IMR-90 (cell line): Measurements from ENCODE around the gene SPATA16. TPM values are rescaled to one million over a fixed set of nuclear protein-coding genes. Genes with fewer than 3 reads are reported as not detected.

Experiments
- ATAC-seq: fragments of 200-7000 bp; cut with Tn5 transposase; 2 replicates; pipeline ENCODE4 v1.9.1; 2020; ENCODE audit warnings: low read depth, mild to moderate bottlenecking, moderate library complexity
- BruUV-seq: library from RNA; stranded (reverse); fragments of 400-500 nt; replicated peaks from 2 replicates; lab custom pipeline; 2021; lab: Mats Ljungman, UMichigan
- CTCF ChIA-PET: fragments of 300-600 bp; formaldehyde crosslinking; extraction: SDS; loops from one replicate; lab custom pipeline; 2021; ENCODE audit warnings: antibody characterized with exemption; lab: Yijun Ruan, JAX
- POLR2A ChIA-PET: fragments of 300-600 bp; sonication (Branson Sonifier 250); formaldehyde crosslinking; loops from one replicate; lab custom pipeline; 2022; ENCODE audit warnings: antibody characterized with exemption; ENCODE audit not compliant: unreplicated experiment; lab: Charles Lee
- DNase-seq: peaks from one replicate; pipeline ENCODE4 v3.0.0; 2013
- H2AFZ ChIP-seq: replicated peaks from 2 replicates; pipeline ENCODE3; 2013; ENCODE audit warnings: low read length, mild to moderate bottlenecking; ENCODE audit not compliant: poor library complexity
- H2AK5ac ChIP-seq: 2 replicates; pipeline ENCODE4 v1.6.1; 2013; ENCODE audit warnings: low read depth, low read length, inconsistent platforms
- H2AK9ac ChIP-seq: replicated peaks from 2 replicates; pipeline ENCODE3; 2013; ENCODE audit warnings: mild to moderate bottlenecking, low read depth, low read length, moderate library complexity; ENCODE audit not compliant: poor library complexity
- H2BK120ac ChIP-seq: 2 replicates; pipeline ENCODE4 v1.6.1; 2013; ENCODE audit warnings: low read depth, low read length, inconsistent platforms
- H2BK15ac ChIP-seq: 3 replicates; pipeline ENCODE4 v1.6.1; 2013; ENCODE audit warnings: low read depth, low read length, inconsistent platforms
- H2BK20ac ChIP-seq: 2 replicates; pipeline ENCODE4 v1.6.1; 2013; ENCODE audit warnings: low read depth, mild to moderate bottlenecking, inconsistent platforms, low read length, moderate library complexity
- H2BK5ac ChIP-seq: 2 replicates; pipeline ENCODE4 v1.6.1; 2013; ENCODE audit warnings: mild to moderate bottlenecking, low read depth, low read length, inconsistent platforms; ENCODE audit not compliant: poor library complexity, severe bottlenecking
- H3K14ac ChIP-seq: replicated peaks from 2 replicates; pipeline ENCODE4 v1.6.1; 2013; ENCODE audit warnings: low read depth, low read length, inconsistent platforms
- H3K18ac ChIP-seq: 2 replicates; pipeline ENCODE4 v1.6.1; 2013; ENCODE audit warnings: low read depth, low read length, control low read depth
- H3K23ac ChIP-seq: 2 replicates; pipeline ENCODE4 v1.6.1; 2013; ENCODE audit warnings: low read depth, low read length, inconsistent platforms
- H3K27ac ChIP-seq: 2 replicates; pipeline ENCODE4 v1.5.1; 2013; ENCODE audit warnings: mild to moderate bottlenecking, control low read depth, low read length; ENCODE audit not compliant: insufficient read depth
- H3K27me3 ChIP-seq: 2 replicates; pipeline ENCODE4 v1.6.1; 2013; ENCODE audit warnings: low read length; ENCODE audit not compliant: control insufficient read depth, insufficient read depth
- H3K36me3 ChIP-seq: 2 replicates; pipeline ENCODE4 v1.6.1; 2013; ENCODE audit warnings: low read length, mixed read lengths; ENCODE audit not compliant: control insufficient read depth, insufficient read depth
- H3K4ac ChIP-seq: 2 replicates; pipeline ENCODE4 v1.6.1; 2013; ENCODE audit warnings: low read depth, low read length, inconsistent platforms
- H3K4me1 ChIP-seq: 2 replicates; pipeline ENCODE4 v1.6.1; 2013; ENCODE audit warnings: low read length, mixed read lengths; ENCODE audit not compliant: control insufficient read depth, insufficient read depth
- H3K4me2 ChIP-seq: 2 replicates; pipeline ENCODE4 v1.6.1; 2013; ENCODE audit warnings: low read depth, mild to moderate bottlenecking, control low read depth, low read length, moderate library complexity
- H3K4me3 ChIP-seq: 2 replicates; pipeline ENCODE4 v1.5.1; 2013; ENCODE audit warnings: low read depth, mild to moderate bottlenecking, control low read depth, low read length, moderate library complexity; ENCODE audit not compliant: insufficient read depth
- H3K56ac ChIP-seq: 2 replicates; pipeline ENCODE4 v1.6.1; 2013; ENCODE audit warnings: low read length, inconsistent platforms; ENCODE audit not compliant: insufficient read depth; ENCODE audit errors: extremely low read depth
- H3K79me1 ChIP-seq, 2 experiments: 2 replicates each; pipeline ENCODE4 v1.6.1; 2013; ENCODE audit warnings: low read length in 2 of 2, inconsistent platforms in 1 of 2, low read depth in 1 of 2
- H3K9ac ChIP-seq: 2 replicates; pipeline ENCODE4 v1.6.1; 2013; ENCODE audit warnings: low read depth, low read length, control low read depth
- H3K9me1 ChIP-seq: 2 replicates; pipeline ENCODE4 v1.6.1; 2013; ENCODE audit warnings: low read length, inconsistent platforms; ENCODE audit not compliant: insufficient read depth
- H3K9me3 ChIP-seq: 2 replicates; pipeline ENCODE4 v1.6.1; 2013; ENCODE audit warnings: low read length; ENCODE audit not compliant: control insufficient read depth, insufficient read depth
- H4K20me1 ChIP-seq: 2 replicates; pipeline ENCODE4 v1.6.1; 2013; ENCODE audit warnings: low read length, inconsistent platforms; ENCODE audit not compliant: insufficient read depth
- H4K5ac ChIP-seq: 2 replicates; pipeline ENCODE4 v1.6.1; 2013; ENCODE audit warnings: mild to moderate bottlenecking, low read depth, low read length, control low read depth
- H4K8ac ChIP-seq, 2 experiments: 2 replicates each; pipeline ENCODE4 v1.6.1; 2013; ENCODE audit warnings: low read depth in 2 of 2, low read length in 2 of 2, control low read depth in 1 of 2, inconsistent platforms in 1 of 2
- H4K91ac ChIP-seq: 2 replicates; pipeline ENCODE4 v1.6.1; 2013; ENCODE audit warnings: low read depth, low read length, inconsistent platforms; ENCODE audit not compliant: insufficient read depth
- BHLHE40 ChIP-seq: fragments of 150-350 bp; IDR thresholded peaks from 2 replicates; pipeline ENCODE4 v1.6.1; 2016; ENCODE audit warnings: mild to moderate bottlenecking, low read depth, low read length
- CEBPB ChIP-seq: IDR thresholded peaks from 2 replicates; pipeline ENCODE4 v1.6.1; 2012; ENCODE audit warnings: low read depth, low read length, improper control_type of control experiment
- CHD1 ChIP-seq: IDR thresholded peaks from 2 replicates; pipeline ENCODE4 v1.6.1; 2012; ENCODE audit warnings: low read depth, low read length, improper control_type of control experiment
- FOS ChIP-seq: fragments of 150-350 bp; IDR thresholded peaks from 2 replicates; pipeline ENCODE4 v1.6.1; 2016; ENCODE audit warnings: low read depth, low read length
- MAFK ChIP-seq: IDR thresholded peaks from 2 replicates; pipeline ENCODE4 v1.6.1; 2012; ENCODE audit warnings: low read depth, low read length, improper control_type of control experiment
- MAZ ChIP-seq: IDR thresholded peaks from 2 replicates; pipeline ENCODE4 v1.6.1; 2012; ENCODE audit warnings: low read depth, mild to moderate bottlenecking, low read length, improper control_type of control experiment, moderate library complexity, borderline replicate concordance
- MXI1 ChIP-seq: IDR thresholded peaks from 2 replicates; pipeline ENCODE4 v1.6.1; 2012; ENCODE audit warnings: low read depth, mild to moderate bottlenecking, low read length, moderate library complexity, borderline replicate concordance
- NFE2L2 ChIP-seq: fragments of 150-350 bp; IDR thresholded peaks from 2 replicates; pipeline ENCODE4 v1.6.1; 2016; ENCODE audit warnings: low read depth, mild to moderate bottlenecking, low read length
- POLR2A ChIP-seq: IDR thresholded peaks from 2 replicates; pipeline ENCODE4 v1.6.1; 2012; ENCODE audit warnings: mild to moderate bottlenecking, low read depth, low read length
- RAD21 ChIP-seq: IDR thresholded peaks from 2 replicates; pipeline ENCODE4 v1.6.1; 2012; ENCODE audit warnings: low read length, improper control_type of control experiment
- RCOR1 ChIP-seq: IDR thresholded peaks from 2 replicates; pipeline ENCODE4 v1.6.1; 2012; ENCODE audit warnings: mild to moderate bottlenecking, low read length, improper control_type of control experiment; ENCODE audit not compliant: insufficient replicate concordance
- RFX5 ChIP-seq: IDR thresholded peaks from 2 replicates; pipeline ENCODE4 v1.8.0; 2012; ENCODE audit warnings: low read depth, mild to moderate bottlenecking, low read length, moderate library complexity
- SMC3 ChIP-seq: fragments of 150-350 bp; IDR thresholded peaks from 2 replicates; pipeline ENCODE4 v1.6.1; 2016; ENCODE audit warnings: low read depth, mild to moderate bottlenecking, antibody characterized with exemption, low read length, moderate library complexity
- dilution Hi-C: fragments of 300-500 bp; cut with HindIII; formaldehyde crosslinking; loops from one replicate; pipeline ENCODE4 v1.14.3; 2018; ENCODE audit warnings: low sequenced_read_pairs; ENCODE audit not compliant: unreplicated experiment
- in situ Hi-C: fragments of 300-500 bp; cut with MboI; formaldehyde crosslinking; loops from 3 replicates; pipeline ENCODE4 v1.14.3; 2019; ENCODE audit warnings: low sequenced_read_pairs, inconsistent platforms, mixed read lengths
- intact Hi-C: fragments of 100-400 bp; cut with micrococcal nuclease; formaldehyde crosslinking; loops from 2 replicates; pipeline ENCODE4 v1.10.0; 2022
- polyA plus RNA-seq, 3 experiments: library from polyadenylated mRNA; depleted of rRNA; stranded (reverse); fragments of >200 nt; gene quantifications; 2 replicates each; pipeline ENCODE4 v1.2.3, GENCODE V29; 2012; ENCODE audit warnings: low replicate concordance in 1 of 3
- total RNA-seq: library from RNA; depleted of rRNA; stranded (reverse); fragments of >200 nt; gene quantifications from 2 replicates; pipeline ENCODE4 v1.2.3, GENCODE V29; 2012
- TF ChIP-seq, protein P1 (sequence below): conservative IDR thresholded peaks from 2 replicates; pipeline ENCODE4 v1.5.1; 2012; ENCODE audit warnings: mild to moderate bottlenecking, low read depth, low read length, improper control_type of control experiment
- TF ChIP-seq, protein P2 (sequence below): fragments of 150-350 bp; IDR thresholded peaks from 2 replicates; pipeline ENCODE4 v1.6.1; 2017; ENCODE audit warnings: mild to moderate bottlenecking, antibody characterized with exemption, low read length, low read depth
- TF ChIP-seq, protein P3 (sequence below): fragments of 150-350 bp; IDR thresholded peaks from 2 replicates; pipeline ENCODE4 v1.6.1; 2016; ENCODE audit warnings: low read depth, mild to moderate bottlenecking, low read length, moderate library complexity, borderline replicate concordance

Gene SPATA16
- total and polyA plus RNA-seq, 2 of the 4 experiments (the other 2 are of a cell fraction) = not detected

DNA sequence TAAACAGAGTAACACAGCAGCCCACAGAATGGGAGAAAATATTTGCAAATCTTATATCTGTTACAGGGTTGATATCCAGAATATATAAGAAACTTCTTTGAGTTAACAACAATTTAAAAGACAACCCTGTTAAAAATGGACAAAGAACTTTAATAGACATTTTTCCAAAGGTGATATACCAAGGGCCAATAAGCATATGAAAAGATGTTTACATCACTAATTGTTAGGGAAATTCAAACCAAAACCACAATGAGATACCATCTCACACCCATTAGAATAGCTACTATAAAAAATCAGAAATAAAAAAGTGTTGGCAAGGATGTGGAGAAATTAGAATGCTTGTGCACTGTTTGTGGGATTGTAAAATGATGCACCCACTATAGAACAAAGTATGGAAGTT is 110.8 kb downstream of the SPATA16 start:
- Histone ChIP-seq H3K27me3 (no peaks in the 10 kb centered on the region), H2BK20ac (no peak overlapping the region), H2AK5ac (no peak overlapping the region), H4K5ac (no peak overlapping the region), H3K9me1 (no peaks in the 10 kb centered on the region), H3K4ac (no peak overlapping the region), H3K4me3 (no peak overlapping the region), H3K9me3 (no peaks in the 10 kb centered on the region), H4K20me1 (no peaks in the 10 kb centered on the region), H3K56ac (no peak overlapping the region), H3K79me1 (no peaks in the 10 kb centered on the region), H3K14ac (no peak overlapping the region), H4K8ac (no peak overlapping the region), H2BK5ac (no peak overlapping the region), H3K4me2 (no peak overlapping the region), H3K36me3 (no peaks in the 10 kb centered on the region), H4K91ac (no peak overlapping the region), H3K27ac (no peak overlapping the region), H3K9ac (no peak overlapping the region), H2AK9ac (no peak overlapping the region), H3K18ac (no peak overlapping the region), H2BK15ac (no peak overlapping the region), H3K4me1 (no peaks in the 10 kb centered on the region), H3K23ac (no peak overlapping the region), H2BK120ac (no peak overlapping the region), H2AFZ (no peak overlapping the region)
- in situ Hi-C loops (no loop called here), intact Hi-C loops (no loop called here), dilution Hi-C loops (no loop called here)
- TF ChIP-seq CHD1 = no peak
- TF ChIP-seq MAFK = no peak
- no peak for TF ChIP-seq FOS
- TF ChIP-seq BHLHE40 = no peak
- TF ChIP-seq SMC3 = no peak
- TF ChIP-seq, protein P1, sequence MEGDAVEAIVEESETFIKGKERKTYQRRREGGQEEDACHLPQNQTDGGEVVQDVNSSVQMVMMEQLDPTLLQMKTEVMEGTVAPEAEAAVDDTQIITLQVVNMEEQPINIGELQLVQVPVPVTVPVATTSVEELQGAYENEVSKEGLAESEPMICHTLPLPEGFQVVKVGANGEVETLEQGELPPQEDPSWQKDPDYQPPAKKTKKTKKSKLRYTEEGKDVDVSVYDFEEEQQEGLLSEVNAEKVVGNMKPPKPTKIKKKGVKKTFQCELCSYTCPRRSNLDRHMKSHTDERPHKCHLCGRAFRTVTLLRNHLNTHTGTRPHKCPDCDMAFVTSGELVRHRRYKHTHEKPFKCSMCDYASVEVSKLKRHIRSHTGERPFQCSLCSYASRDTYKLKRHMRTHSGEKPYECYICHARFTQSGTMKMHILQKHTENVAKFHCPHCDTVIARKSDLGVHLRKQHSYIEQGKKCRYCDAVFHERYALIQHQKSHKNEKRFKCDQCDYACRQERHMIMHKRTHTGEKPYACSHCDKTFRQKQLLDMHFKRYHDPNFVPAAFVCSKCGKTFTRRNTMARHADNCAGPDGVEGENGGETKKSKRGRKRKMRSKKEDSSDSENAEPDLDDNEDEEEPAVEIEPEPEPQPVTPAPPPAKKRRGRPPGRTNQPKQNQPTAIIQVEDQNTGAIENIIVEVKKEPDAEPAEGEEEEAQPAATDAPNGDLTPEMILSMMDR = no peak
- no peak for TF ChIP-seq RFX5
- no peak for TF ChIP-seq NFE2L2
- TF ChIP-seq RAD21 = no peak
- TF ChIP-seq, protein P2, sequence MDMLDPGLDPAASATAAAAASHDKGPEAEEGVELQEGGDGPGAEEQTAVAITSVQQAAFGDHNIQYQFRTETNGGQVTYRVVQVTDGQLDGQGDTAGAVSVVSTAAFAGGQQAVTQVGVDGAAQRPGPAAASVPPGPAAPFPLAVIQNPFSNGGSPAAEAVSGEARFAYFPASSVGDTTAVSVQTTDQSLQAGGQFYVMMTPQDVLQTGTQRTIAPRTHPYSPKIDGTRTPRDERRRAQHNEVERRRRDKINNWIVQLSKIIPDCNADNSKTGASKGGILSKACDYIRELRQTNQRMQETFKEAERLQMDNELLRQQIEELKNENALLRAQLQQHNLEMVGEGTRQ = no peak
- TF ChIP-seq, protein P3, sequence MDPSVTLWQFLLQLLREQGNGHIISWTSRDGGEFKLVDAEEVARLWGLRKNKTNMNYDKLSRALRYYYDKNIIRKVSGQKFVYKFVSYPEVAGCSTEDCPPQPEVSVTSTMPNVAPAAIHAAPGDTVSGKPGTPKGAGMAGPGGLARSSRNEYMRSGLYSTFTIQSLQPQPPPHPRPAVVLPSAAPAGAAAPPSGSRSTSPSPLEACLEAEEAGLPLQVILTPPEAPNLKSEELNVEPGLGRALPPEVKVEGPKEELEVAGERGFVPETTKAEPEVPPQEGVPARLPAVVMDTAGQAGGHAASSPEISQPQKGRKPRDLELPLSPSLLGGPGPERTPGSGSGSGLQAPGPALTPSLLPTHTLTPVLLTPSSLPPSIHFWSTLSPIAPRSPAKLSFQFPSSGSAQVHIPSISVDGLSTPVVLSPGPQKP = no peak
- no peak for TF ChIP-seq POLR2A
- TF ChIP-seq CEBPB = no peak
- TF ChIP-seq MXI1 = no peak
- TF ChIP-seq MAZ = no peak
- no peak for TF ChIP-seq RCOR1
- ChIA-PET POLR2A (no interaction called here), CTCF (no interaction called here)
- BruUV-seq = no TSS peak
- no peak for DNase-seq
- ATAC-seq = no peak
